Measurements from ENCODE around the gene NOXO1.

NOXO1 gene

GRCh38 chr16:2001035-2001434 is 19.8 kb upstream of the NOXO1 start:
- no peak for TF ChIP-seq CTCF (IDR thresholded peaks at IDR 0.05; ENCODE audit: insufficient read depth, missing control alignments)
- DNase-seq (ENCODE audit: insufficient read length, low spot score) (no peak), FAIRE-seq (no peak)

- no peak for TF ChIP-seq CTCF (IDR thresholded peaks at IDR 0.05; ENCODE audit: insufficient read depth, missing control alignments)
- FAIRE-seq (no peak), DNase-seq (ENCODE audit: insufficient read length, low spot score) (no peak)
Observed at GRCh38 chr16:1999866-2000514, 18.7 kb upstream of the NOXO1 start.

- DNase-seq (ENCODE audit: insufficient read length, low spot score) (no peak), FAIRE-seq (no peak)
- TF ChIP-seq CTCF (IDR thresholded peaks at IDR 0.05; ENCODE audit: insufficient read depth, missing control alignments), result no peak
Observed at GRCh38 chr16:1998852-1999801, 17.9 kb upstream of the NOXO1 start.

GRCh38 chr16:1998360-1998835 is 17.1 kb upstream of the NOXO1 start:
- no peak for TF ChIP-seq CTCF (IDR thresholded peaks at IDR 0.05; ENCODE audit: insufficient read depth, missing control alignments)
- FAIRE-seq (no peak), DNase-seq (ENCODE audit: insufficient read length, low spot score) (no peak)

- TF ChIP-seq CTCF (IDR thresholded peaks at IDR 0.05; ENCODE audit: insufficient read depth, missing control alignments), result no peak
- no peak for FAIRE-seq
- DNase-seq (ENCODE audit: insufficient read length, low spot score), result no peak
Observed at GRCh38 chr16:1997494-1998359, 16.5 kb upstream of the NOXO1 start.

GRCh38 chr16:1993731-1994131 is 12.5 kb upstream of the NOXO1 start:
- TF ChIP-seq CTCF (IDR thresholded peaks at IDR 0.05; ENCODE audit: insufficient read depth, missing control alignments), result no peak
- FAIRE-seq (no peak), DNase-seq (ENCODE audit: insufficient read length, low spot score) (no peak)

Data from D721Med (cell line).